HK-2 (cell line): ENCODE results near the gene BIN1.
"Not testable (repeated sequence)": the region's sequence is repeated elsewhere in the genome, so short reads cannot be mapped to it uniquely, and the experiment has no call there.

Experiments
- DNase-seq: peaks from one replicate; pipeline ENCODE4 v3.0.0-alpha.2; 2018; ENCODE audit not compliant: unreplicated experiment

The BIN1 gene

DNA sequence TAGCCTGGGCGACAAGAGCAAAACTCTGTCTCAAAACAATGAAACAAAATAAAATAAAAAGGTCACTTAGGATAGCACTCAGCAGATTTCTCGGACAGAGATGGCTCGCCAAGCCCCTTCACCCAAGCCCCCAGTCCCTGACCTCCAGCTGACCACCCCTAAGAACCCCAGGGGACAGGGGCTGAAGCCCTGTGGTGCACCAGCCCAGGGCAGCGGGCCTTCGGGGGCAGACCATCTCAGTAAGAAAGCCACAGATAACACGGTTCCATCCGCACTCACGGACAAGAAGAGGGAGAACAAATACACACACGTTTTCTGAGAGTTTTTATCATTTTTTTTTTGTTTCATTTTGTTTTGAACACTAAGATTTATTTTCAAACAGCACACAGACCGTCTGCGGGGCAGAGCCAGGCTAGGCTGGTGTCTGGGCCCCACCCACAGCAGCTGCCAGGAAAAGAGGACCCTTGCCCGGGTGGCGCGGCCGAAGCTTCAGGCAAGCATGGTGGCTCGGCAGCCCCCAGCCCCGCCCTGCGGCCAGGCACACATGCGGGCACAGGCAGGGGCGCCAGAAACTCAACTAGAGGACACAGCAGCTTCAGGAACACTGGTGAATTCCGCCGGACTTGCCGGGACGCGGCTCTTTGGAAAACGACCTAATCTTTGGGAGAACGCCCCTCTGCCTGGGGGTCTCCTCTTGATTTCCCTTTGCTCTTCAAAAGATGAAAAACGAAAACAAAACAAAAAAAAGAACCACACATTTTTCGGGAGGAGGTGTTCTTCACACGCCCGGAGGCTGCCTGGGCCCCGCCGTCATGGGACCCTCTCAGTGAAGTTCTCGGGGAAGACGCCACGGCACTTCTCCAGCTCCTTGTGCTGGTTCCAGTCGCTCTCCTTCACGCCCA is 59.0 kb downstream of the BIN1 start:
- DNase-seq, result no peak

DNA sequence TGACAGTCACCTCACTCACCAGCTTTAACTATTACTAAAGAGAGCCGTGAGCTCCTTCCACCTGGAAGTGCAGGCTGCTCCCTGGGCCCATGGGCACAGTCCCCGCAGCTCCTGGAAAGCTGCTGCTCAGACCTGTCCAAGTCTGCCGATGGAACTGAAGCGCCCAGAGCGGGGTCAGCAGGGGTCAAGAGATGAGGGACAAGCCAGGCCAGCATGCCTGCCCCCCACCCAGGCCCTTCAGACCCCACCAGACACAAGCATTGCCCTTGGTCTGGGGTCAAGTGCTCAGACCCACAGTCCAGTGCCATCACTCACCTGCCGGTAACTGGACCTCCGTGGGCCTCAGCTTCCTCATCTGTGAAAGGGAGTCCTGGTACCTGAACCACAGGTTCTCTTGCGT is 59.9 kb downstream of the BIN1 start:
- DNase-seq, result no peak

DNA sequence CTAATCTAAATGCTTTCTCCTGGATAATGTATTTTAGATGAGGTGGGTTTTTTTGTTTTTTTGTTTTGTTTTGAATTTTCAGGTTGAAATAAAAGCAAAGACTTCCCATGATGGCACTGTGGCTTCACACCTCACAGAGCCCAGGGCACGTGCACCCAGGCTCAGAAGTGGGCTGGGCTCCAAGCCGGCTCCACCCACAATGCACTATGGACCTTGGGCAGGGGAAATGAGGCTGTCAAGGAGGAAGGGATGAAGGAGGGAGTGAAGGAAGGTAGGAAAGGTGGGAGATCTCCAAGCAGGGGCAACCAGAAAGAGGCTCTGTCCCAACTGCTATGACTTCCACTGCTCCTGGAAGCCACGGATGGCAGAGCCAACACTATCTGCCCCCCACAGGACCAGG is 60.4 kb downstream of the BIN1 start:
- DNase-seq, result no peak

DNA sequence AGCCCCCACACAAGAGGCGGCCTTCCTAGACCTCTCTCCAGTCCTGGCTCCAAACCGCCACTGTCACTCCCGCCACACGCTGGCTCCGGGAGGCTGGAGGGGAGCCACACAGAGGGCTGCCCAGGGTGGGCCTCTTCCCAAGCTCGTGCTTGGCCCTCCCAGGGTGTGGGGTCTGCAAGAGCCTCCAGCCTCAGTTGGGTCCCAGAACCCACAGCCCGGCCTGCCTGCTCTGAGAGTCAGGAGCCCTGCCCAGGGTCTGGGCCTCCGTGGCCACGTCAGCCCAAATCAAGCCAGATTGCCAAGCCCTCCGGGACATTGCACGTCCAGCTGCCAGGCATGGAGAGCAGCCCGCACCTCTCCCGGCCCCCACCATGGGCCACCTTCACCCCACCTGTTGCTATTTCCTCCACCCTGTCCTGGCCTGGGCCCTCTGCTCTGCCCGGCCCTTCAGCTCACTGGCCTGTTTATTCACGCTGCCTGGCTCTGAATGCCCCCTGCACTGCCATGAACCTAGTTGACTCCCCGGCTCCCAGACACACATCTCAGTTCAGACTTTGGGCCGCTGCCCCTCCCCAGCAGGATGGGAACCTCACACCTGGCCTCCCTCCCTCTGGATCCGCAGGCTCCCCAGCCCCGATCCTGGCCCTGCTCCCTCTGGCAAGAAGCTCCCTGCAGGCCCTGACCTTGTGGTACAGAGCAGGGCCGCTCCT is 61.0 kb downstream of the BIN1 start:
- DNase-seq, result no peak

DNA sequence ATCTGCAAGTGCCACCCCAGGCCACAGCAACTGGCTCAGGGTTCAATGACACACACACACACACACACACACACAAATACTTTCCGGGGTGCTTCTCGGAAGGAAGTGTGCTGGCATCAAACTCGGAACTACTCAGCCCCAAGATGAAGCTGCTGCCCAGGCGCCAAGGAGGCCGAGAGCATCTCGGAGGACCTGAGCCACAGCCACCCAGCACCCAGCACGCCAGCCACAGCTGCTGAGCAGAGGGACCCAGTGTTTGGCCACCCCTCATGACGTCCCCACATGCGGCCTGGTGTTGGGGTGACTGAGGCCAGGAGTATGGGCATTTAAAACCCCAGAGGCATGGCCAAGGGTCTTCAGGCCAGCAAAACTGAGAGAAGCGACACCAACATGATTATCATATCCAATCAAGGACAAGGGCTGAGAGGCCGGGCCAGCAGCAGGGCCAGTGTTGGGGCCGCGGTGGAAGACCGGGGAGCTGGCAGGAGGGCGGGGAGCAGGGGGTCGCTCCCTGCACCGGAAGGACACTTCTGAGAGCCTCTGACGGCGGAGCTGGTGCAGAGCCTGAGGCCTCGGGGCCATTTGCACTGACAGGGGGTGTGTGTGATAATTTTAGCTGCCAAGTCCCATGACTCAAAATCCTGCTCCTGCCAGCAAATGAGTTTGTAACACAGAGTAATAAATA is 61.8 kb downstream of the BIN1 start:
- DNase-seq, result no peak

DNA sequence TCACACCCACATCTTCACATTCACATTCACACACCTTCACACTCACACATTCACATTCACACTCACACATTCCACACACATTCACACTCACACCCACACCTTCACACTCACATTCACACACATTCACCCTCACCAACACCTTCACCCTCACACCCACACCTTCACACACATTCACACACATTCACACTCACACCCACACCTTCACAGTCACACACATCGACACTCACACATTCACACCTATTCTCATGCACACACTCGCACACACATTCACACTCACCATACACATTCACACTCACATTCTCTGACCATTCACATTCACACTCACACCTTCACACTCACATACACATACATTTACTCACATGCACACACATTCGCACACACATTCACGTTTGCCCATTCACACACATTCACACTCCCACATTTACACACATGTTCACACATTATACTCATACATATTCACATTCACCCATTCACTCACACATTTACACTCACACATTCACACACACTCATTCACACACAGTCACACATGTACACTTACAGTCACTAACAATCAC is 62.7 kb downstream of the BIN1 start:
- no peak for DNase-seq

DNA sequence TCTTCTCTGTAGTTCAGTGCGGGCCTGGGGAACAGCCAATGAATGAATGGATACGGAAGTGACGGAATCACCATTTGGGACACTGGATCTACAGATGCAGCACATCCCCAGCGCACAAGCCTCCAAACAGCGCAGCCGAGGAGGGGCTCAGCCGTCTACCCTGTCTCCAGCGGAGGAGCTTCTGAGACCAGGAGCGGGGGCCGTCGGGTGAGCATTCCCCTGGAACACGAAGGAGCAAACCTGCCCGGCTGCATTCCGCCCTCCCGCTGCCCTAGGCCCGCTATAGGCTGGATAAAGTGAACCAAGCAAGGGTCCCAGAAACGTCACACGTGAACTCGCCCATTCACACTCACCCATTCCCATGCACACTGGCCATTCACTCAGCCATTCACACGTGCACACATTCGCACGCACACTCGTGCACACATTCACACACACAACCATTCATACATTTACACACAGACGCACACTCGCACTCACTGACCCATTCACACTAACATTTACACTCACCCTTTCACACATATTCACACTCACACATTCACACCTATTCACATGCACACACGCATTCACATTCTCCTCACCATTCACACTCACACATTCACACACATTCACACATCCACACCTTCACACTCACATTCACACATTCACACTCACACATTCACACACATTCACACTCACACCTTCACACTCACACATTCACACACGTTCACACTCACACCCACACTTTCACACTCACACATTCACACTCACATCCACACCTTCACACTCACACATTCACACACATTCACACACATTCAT is 63.4 kb downstream of the BIN1 start:
- no peak for DNase-seq

DNA sequence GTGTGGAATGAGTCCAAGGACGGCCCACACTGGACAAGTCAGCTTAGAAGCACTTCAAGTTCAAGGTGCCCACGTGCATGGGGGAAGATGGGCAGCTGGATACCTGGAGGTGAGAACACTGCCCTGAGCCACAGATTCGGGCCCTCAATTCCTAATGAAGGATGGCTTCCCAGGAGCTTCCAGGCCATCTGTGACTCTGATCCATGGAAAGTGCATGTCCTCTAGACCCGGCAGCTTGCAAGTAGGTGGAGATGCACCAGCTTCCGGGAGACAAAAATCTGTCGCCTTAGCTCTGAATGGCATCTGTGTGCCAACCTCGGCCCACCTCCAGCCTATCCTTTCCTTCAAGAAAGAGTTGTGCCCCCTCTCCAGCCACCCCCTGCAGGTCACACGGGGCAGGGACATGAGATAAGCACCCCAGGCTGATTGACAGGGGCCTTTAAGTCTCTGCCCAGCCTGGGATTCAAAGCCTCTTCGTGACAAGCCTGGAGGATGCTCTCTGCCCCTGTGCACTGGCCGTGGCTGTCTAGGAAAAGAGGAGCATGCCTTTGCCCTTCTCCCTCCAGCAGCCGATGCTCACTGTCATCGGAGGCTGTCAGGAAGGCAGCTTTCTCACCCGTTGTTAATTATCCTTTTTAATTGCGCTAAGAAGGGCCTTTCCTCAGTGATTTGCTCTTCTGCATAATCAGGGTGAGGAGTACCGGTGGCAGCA is 65.5 kb downstream of the BIN1 start:
- DNase-seq, result no peak

DNA sequence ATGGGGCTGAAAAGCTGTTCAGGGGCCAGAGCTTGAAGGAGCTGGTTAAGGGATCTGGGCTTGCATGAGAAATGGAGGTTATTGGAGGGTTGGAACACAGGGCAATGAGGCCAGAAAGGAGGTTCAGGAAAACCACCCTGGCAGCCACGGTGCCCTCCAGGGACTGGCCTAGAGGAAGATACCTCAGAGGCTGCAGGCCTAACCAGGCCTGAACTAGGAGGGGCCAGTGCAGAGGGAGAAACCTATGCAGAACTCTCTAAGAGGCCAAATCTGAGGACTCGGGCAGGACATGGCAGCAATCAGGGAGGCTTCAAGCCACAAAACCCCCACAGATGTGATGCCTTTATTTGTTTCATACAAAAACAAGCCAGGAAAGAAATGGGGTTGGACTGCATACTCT is 66.8 kb downstream of the BIN1 start:
- no peak for DNase-seq

DNA sequence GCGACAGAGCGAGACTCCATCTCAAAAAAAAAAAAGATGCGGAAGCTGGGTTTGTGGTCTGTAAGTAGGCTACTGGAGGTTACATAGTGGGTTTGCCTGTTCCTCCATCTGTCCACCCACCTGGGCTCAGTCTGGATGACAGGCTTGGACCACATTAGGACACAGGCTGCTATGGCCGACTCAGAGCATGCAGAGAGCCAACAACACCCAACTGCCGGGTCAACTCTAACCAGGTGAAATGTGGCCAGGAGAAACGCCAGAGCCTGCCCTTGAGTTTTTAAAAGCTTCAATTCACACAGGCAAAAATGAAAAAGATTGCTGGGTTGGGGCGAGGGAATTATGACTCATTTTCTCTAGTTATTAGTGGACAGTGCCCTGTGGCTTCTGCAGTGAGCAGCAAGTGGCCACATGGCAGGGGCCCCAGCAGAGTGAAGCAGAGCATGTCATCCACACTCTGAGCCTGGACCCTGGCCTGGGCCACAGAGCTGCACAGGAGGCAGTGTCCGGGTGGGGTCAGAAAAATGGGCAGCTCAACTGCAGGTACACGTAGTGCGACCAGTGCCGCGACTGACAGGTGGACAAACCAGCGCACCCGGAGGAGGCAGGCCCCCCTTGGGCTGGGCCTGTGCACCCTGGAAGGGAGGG is 67.4 kb downstream of the BIN1 start:
- no peak for DNase-seq

DNA sequence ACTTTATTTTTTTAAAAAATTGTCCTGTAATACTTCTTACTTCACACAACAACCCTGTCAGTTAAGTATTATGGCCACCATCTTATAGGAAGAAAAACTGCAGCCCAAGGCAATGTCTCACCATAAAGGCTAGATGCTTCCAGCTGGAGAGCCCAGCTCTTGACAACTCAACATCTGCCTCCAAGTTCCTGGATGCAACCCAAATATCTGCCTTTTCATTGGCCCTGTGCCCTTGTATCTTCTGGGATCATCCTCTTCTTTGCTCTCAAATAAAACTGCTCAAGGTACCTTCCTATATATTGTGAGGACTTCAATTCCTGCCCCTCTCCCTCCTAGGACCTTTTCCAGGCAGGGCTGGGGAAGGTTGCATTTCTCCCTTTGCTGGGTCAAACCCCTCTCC is 69.5 kb downstream of the BIN1 start:
- no peak for DNase-seq

DNA sequence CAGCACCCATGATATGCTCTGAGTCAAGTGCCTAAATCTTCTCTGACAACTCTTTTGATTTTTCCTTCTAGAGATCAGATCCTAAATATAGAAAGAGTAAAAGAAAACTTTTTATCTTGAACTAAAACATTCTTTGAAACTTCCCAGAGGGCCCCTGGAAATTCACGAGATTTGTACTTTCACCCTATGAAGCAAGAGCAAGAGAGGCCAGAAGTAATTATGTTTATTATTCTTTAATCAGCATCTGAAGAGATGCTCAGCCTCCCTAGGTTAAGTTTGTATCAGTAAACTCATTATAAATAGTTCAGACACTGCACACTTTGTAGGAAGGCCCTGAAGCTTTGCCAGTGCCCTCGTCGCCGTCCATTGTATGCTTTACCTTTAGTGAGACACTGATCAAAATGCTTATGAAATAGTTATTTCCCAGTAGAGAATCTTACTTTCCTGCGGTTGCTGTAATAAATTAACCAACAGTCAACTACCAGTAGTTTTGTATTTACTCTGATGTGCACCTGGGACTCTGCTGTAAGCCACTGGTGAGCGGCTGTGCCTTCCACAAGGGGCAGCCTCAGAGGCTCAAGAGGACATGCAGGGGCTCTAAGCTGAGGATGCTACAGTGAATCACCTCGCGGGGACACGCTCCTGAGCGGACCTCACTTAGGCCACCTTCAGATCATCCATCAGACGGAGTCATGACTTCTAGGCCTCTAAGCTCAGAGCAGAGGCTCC is 71.9 kb downstream of the BIN1 start:
- DNase-seq, result no peak

DNA sequence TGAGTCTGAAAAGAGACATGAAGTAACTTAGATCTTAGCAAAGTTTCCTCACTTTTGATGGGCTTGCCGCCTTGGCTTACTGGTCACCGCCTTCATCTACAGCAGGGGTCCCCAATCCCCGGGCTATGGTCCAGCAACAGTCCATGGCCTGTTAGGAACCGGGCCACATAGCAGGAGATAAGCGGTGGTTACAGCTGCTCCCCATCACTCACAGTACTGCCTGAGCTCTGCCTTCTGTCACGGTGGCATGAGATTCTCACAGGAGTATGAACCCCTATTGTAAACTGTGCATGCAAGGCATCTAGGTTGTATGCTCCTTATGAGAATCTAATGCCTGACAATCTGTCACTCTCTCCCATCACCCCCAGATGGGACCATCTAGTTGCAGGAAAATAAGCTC is 72.9 kb downstream of the BIN1 start:
- DNase-seq, result no peak

DNA sequence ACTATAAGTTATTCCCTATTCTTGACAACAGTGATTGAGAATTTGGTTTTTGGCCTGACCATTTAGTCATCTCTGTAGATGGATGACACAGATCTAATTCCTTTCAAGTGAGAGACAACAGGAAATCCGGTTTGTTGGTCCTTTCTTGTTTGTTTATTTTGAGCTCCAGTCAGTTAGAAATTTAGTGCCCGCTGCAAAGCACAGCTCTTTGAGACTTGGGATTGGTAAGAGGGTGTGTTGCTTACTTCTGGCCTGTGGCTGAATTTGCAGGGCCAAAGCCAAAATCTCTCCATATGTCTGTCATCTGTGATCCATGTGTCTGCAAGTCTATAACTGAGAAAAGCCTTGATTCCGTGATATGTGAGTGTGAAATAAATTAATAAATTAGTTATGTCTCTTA is 74.3 kb downstream of the BIN1 start:
- no peak for DNase-seq

DNA sequence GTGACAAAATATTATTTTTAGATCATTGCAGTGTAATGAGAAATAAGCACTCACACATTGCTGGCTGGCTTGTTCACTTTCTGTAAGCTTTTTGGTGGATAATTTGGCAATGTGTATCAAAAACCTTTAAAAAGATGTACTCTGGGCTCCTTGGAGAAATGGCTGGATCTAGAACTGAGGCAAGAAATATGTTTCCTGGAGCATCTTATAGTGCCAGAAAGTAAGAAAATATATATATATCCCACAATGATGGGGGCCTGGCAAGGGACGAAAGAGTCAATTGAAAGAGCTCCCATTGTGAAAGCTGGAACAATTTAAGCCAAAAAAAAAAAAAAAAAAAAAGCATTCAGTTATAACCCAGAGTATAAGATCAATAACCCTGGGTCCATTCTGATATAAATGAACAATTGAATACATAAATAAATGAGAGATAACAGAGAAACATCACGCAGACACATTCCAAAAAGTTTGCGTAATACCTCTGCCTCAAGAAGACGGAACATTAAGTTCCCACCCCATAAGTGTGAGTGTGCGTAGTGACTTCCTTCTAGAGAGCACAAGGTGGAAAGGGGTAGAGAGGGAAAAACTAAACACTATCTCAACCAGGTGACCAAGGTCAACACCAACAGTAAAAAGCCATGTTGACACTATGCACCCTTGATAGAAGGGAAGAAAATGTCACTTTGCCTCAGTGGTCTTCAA is 77.5 kb downstream of the BIN1 start:
- no peak for DNase-seq

DNA sequence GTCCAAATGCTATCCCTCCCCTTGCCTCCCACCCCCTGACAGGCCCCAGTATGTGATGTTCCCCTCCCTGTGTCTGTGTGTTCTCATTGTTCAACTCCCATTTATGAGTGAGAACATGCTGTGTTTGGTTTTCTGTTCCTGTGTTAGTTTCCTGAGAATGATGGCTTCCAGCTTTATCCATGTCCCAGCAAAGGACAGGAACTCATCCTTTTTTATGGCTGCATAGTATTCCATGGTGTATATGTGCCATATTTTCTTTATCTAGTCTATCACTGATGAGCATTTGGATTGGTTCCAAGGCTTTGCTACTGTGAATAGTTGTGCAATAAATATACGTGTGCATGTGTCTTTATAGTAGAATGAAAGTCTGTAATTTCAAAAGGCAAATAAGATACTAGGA is 78.2 kb downstream of the BIN1 start:
- DNase-seq, result not testable (repeated sequence)

DNA sequence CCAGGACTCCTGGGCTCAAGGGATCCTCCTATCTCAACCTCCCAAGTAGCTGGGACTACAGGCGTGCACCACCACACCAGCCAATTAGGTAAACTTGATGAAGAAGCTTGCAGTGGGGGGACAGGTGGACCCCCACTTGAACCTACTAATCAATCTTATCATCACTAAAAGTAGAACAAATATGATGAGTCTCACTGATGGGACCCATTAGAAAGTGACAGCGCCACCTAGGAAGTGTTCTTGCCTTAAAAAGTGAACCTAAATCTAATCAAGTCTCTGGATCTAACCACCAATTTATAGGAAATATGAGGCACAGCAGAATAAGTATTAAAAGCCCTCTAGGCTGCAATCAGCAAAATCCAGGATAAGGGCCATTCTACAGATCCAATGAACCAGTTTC is 79.2 kb downstream of the BIN1 start:
- no peak for DNase-seq

DNA sequence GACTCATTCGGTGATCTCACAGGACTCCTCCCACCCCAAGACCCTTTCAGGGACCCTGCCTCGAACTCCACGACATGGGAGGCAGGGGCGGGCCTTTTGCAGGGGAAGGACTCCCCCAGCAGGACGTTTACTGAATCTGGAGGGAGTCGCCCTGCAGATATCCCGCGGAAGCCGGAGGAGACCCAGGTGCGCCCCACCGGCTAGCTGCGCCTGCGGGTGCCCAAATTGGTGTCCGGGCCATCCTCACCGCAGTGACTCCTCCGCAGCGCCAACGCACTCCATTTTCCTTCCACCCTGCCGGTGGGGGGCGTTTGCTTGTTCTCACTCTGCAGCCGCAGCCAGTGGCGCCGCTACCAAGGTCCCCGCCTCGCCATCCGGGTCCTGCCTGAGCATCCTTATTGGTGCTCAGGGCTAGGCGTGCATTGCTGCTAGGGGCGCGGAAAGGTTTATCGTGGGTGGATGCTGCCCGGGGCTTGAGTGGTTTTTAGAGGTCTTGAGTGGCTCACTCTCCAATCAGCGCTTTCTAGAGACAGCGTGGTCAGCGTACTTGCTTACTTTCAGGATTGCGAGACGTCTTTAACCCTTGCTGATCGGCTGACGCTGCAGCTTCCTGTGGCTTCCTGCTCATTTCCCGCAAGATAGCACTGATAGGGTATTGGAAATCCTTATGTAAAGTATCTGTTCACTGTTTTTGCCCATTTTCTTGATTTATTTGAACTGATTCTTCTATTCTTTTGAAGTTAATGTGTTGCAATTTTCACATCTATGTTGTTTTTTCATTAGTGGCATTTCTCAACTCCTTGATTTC is 81.4 kb downstream of the BIN1 start:
- DNase-seq, result peak; percentile 62
